Occipital lobe (tissue), 2 donors: Measurements from ENCODE around the gene FAT4. TPM values are rescaled to one million over a fixed set of nuclear protein-coding genes. Genes with fewer than 3 reads are reported as not detected.

Experiments used
- small RNA-seq: library from RNA; depleted of rRNA; stranded (forward); fragments of <200 nt; gene quantifications from one replicate; pipeline ENCODE3, GENCODE V24; 2014
- total RNA-seq: library from RNA; depleted of rRNA; stranded (reverse); fragments of >200 nt; gene quantifications from one replicate; pipeline ENCODE4 v1.2.3, GENCODE V29; 2014

The FAT4 gene
- total RNA-seq, 1 donor from 2014 or later: 95.3 TPM

Small RNAs within 50 kb of the gene (small RNA-seq; reads per million reads assigned to genes)
- not detected for gene RF00019
